Natural killer cell (primary cell): ENCODE results near the gene KBTBD2. TPM values are rescaled to one million over a fixed set of nuclear protein-coding genes. Genes with fewer than 3 reads are reported as not detected.
A peak's percentile ranks its signal among the peaks of the same experiment; 100 is the strongest.

Experiments
- ATAC-seq, 3 donors: fragments of 150-1000 bp in 2 of 3; fragments of 200-7000 bp in 1 of 3; cut with Tn5 transposase; 1 replicate in 1 of 3; 2 replicates in 2 of 3; pipeline ENCODE4 v1.10.0; 2021; ENCODE audit warnings: mild to moderate bottlenecking in 2 of 3, moderate library complexity in 2 of 3
- DNase-seq, 2 donors: peaks; one replicate each; pipeline versions ENCODE4 v3.0.0 to v3.0.0-alpha.2; 2013 to 2021; ENCODE audit warnings: mixed read lengths in 1 of 2
- H3K27ac ChIP-seq: one replicate; pipeline ENCODE4 v1.5.1; 2013; ENCODE audit warnings: mild to moderate bottlenecking, low read length
- H3K27me3 ChIP-seq: one replicate; pipeline ENCODE4 v1.6.1; 2013; ENCODE audit warnings: low read length; ENCODE audit not compliant: control insufficient read depth, insufficient read depth
- H3K36me3 ChIP-seq: one replicate; pipeline ENCODE4 v1.6.1; 2013; ENCODE audit warnings: low read length; ENCODE audit not compliant: control insufficient read depth, insufficient read depth
- H3K4me1 ChIP-seq: one replicate; pipeline ENCODE4 v1.6.1; 2013; ENCODE audit warnings: low read length; ENCODE audit not compliant: control insufficient read depth, insufficient read depth
- H3K4me3 ChIP-seq: one replicate; pipeline ENCODE4 v1.5.1; 2013; ENCODE audit warnings: low read length
- H3K9me3 ChIP-seq: one replicate; pipeline ENCODE4 v1.6.1; 2013; ENCODE audit warnings: low read length; ENCODE audit not compliant: control insufficient read depth, insufficient read depth
- H3K27ac Mint-ChIP-seq, 2 donors: one replicate each; pipeline ENCODE4 v1.8.0; 2022; ENCODE audit warnings: mild to moderate bottlenecking in 2 of 2, mixed read lengths in 2 of 2, moderate library complexity in 1 of 2
- H3K27me3 Mint-ChIP-seq, 2 donors: one replicate each; pipeline ENCODE4 v1.8.0; 2022; ENCODE audit warnings: low read depth in 2 of 2, mixed read lengths in 2 of 2
- H3K36me3 Mint-ChIP-seq: one replicate; pipeline ENCODE4 v1.8.0; 2022; ENCODE audit warnings: mixed read lengths
- H3K4me1 Mint-ChIP-seq, 2 donors: one replicate each; pipeline ENCODE4 v1.8.0; 2022; ENCODE audit warnings: mixed read lengths in 2 of 2
- H3K4me3 Mint-ChIP-seq: one replicate; pipeline ENCODE4 v1.8.0; 2022; ENCODE audit warnings: mild to moderate bottlenecking, moderate library complexity, mixed read lengths
- H3K9me3 Mint-ChIP-seq, 2 donors: one replicate each; pipeline ENCODE4 v1.8.0; 2022; ENCODE audit warnings: mixed read lengths in 2 of 2
- CTCF ChIP-seq: fragments of 200-600 bp; IDR thresholded peaks from one replicate; pipeline ENCODE4 v1.8.0; 2022; ENCODE audit warnings: antibody characterized with exemption
- WGBS: methylation state at CpG from one replicate; pipeline ENCODE4 v1.1.7; 2013; ENCODE audit warnings: missing lambda C conversion rate; ENCODE audit not compliant: insufficient coverage; 5-methylcytosine and 5-hydroxymethylcytosine counted together
- intact Hi-C: fragments of 100-400 bp; cut with micrococcal nuclease; formaldehyde crosslinking; loops from one replicate; pipeline ENCODE4 v1.14.2; 2022
- total RNA-seq, 4 donors: library from RNA; stranded (reverse); fragments of 120-200 nt in 1 of 4; gene quantifications; one replicate each; pipeline versions ENCODE4 v1.2.3 to v1.2.4, GENCODE V29; 2013 to 2022

KBTBD2 gene
- total RNA-seq, 3 donors from 2014 or later (not counting 1 experiment from before 2014, with no cell fraction given) = 124 to 161 (median 150) TPM

GRCh38 chr7:32890010-32890792 lies 1.4 kb downstream of the KBTBD2 start:
- no peaks in the 10 kb centered on the region for H3K36me3 ChIP-seq
- H3K27ac ChIP-seq = peak overlapping the region; percentile 95
- DNase-seq (peak; percentile 33 to 84), ATAC-seq (peak; percentile 32 to 61 (median 43))
- TF ChIP-seq CTCF = no peak
- no peaks in the 10 kb centered on the region for H3K9me3 ChIP-seq
- 0% methylated on average over 11 of the region's 16 CpGs for WGBS
- no peaks in the 10 kb centered on the region for H3K27me3 ChIP-seq
- H3K4me1 Mint-ChIP-seq = peaks cover 62 to 68% of the 10 kb centered on the region in 2 donors
- no peaks in the 10 kb centered on the region for H3K9me3 Mint-ChIP-seq
- peaks cover 21% of the 10 kb centered on the region for H3K4me1 ChIP-seq
- peak overlapping the region; percentile 96 to 99 for H3K27ac Mint-ChIP-seq
- intact Hi-C loops = loop anchor here (1.0 to 5.0 kb wide), 6 partner anchors 15 to 393 kb away; partner anchors contain the start of genes AVL9, BBS9 and RP9
- H3K4me3 Mint-ChIP-seq = peak overlapping the region; percentile 92
- H3K27me3 Mint-ChIP-seq = no peaks in the 10 kb centered on the region
- no peaks in the 10 kb centered on the region for H3K36me3 Mint-ChIP-seq
- peak overlapping the region; percentile 79 for H3K4me3 ChIP-seq

- H3K4me3 ChIP-seq = no peak overlapping the region
- Mint-ChIP-seq H3K4me3 (peak overlapping the region; percentile 92), H3K27ac (peak overlapping the region; percentile 96 to 99), H3K36me3 (no peaks in the 10 kb centered on the region), H3K27me3 (no peaks in the 10 kb centered on the region), H3K4me1 (peaks cover 68 to 74% of the 10 kb centered on the region in 2 donors), H3K9me3 (no peaks in the 10 kb centered on the region)
- WGBS = 85% methylated on average over 5 of the region's 6 CpGs
- no peak for ATAC-seq
- TF ChIP-seq CTCF = no peak
- peak overlapping the region; percentile 49 for H3K27ac ChIP-seq
- peaks cover 27% of the 10 kb centered on the region for H3K4me1 ChIP-seq
- H3K36me3 ChIP-seq = no peaks in the 10 kb centered on the region
- no peak for DNase-seq
- intact Hi-C loops = no loop called here
- H3K9me3 ChIP-seq = no peaks in the 10 kb centered on the region
- H3K27me3 ChIP-seq = no peaks in the 10 kb centered on the region
Measured at GRCh38 chr7:32888505-32888904, 3.1 kb downstream of the KBTBD2 start.

DNA sequence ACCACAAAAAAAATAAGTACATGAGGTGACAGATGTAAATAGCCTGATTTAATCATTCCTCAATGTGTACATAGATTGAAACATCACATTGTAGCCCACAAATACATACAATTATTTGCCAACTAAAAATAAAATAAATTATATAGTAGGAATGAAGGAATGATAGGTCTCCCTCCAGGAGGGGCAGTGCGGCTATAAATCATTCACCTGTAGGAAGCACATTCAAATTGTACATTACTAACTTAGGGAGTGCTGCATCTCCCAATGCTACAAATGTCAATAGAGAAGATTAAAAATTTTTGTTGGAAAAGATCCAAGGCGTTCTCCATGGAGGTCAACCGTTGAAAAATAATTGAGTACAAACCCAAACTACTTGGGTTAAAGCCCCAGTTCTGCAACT lies 4.2 kb downstream of the KBTBD2 start:
- no peak overlapping the region for H3K27ac ChIP-seq

More for the DNA sequence above, 4.2 kb downstream of the KBTBD2 start:
- no peaks in the 10 kb centered on the region for H3K9me3 ChIP-seq
- intact Hi-C loops = no loop called here
- no peak for TF ChIP-seq CTCF
- H3K27me3 ChIP-seq = no peaks in the 10 kb centered on the region
- Mint-ChIP-seq H3K36me3 (no peaks in the 10 kb centered on the region), H3K4me3 (peak overlapping the region; percentile 92), H3K4me1 (peaks cover 59 to 68% of the 10 kb centered on the region in 2 donors), H3K27ac (peak overlapping the region; percentile 96 to 99), H3K27me3 (no peaks in the 10 kb centered on the region), H3K9me3 (no peaks in the 10 kb centered on the region)
- 78% methylated on average over 2 of the region's 3 CpGs for WGBS
- ATAC-seq (no peak), DNase-seq (no peak)
- peaks cover 26% of the 10 kb centered on the region for H3K4me1 ChIP-seq
- H3K4me3 ChIP-seq = no peak overlapping the region
- H3K36me3 ChIP-seq = no peaks in the 10 kb centered on the region
